SK-N-MC (cell line): ENCODE data around the gene BCAT1.

ENCODE experiments used
- EZH2 ChIP-seq: fragments of 200-600 bp; sonication (generic); IDR thresholded peaks from one replicate; pipeline ENCODE4 v1.6.1; 2017; ENCODE audit warnings: antibody characterized with exemption
- FOXP2 ChIP-seq: optimal IDR thresholded peaks from 2 replicates; pipeline ENCODE3; 2011; ENCODE audit warnings: mild to moderate bottlenecking, moderate library complexity; ENCODE audit not compliant: insufficient read depth; ENCODE audit errors: extremely low read length, control extremely low read depth
- POLR2AphosphoS5 ChIP-seq: IDR thresholded peaks from 2 replicates; pipeline ENCODE4 v1.6.1; 2012; ENCODE audit warnings: mild to moderate bottlenecking, low read depth, low read length, borderline replicate concordance

GRCh38 chr12:24840046-24840800, 108.7 kb downstream of the BCAT1 start:
- TF ChIP-seq POLR2AphosphoS5 (no peak), EZH2 (no peak), FOXP2 (no peak)
